Astrocyte (in vitro differentiated cells and primary cell): ENCODE data around the gene GPR15LG.

Source experiments
- CTCF ChIP-seq: IDR thresholded peaks from 2 replicates; pipeline ENCODE4 v1.5.1; 2011; ENCODE audit warnings: low read depth, mild to moderate bottlenecking, inconsistent platforms, low read length, moderate library complexity; ENCODE audit not compliant: insufficient read depth
- EZH2 ChIP-seq: IDR thresholded peaks from 2 replicates; pipeline ENCODE4 v1.6.1; 2012; ENCODE audit warnings: mild to moderate bottlenecking, low read length, inconsistent platforms; ENCODE audit not compliant: insufficient read depth

- TF ChIP-seq CTCF = no peak
- no peak for TF ChIP-seq EZH2
Measured at GRCh38 chr10:84166620-84167288, 6.8 kb upstream of the GPR15LG start.
